Gastrocnemius medialis (tissue), 4 donors: ENCODE results near the gene PTPN3. TPM values are rescaled to one million over a fixed set of nuclear protein-coding genes. Genes with fewer than 3 reads are reported as not detected.

Experiments
- ATAC-seq, 2 donors: fragments of 150-250 bp; one replicate each; pipeline ENCODE4 v1.9.1; 2016
- DNase-seq, 2 donors: peaks; one replicate each; pipeline ENCODE4 v3.0.0-alpha.2; 2019
- H3K27ac ChIP-seq, 4 donors: fragments of 200-600 bp; sonication (generic); 1 replicate in 1 of 4; 2 replicates in 3 of 4; pipeline ENCODE4 v1.5.1; 2016 to 2018; ENCODE audit warnings: mild to moderate bottlenecking in 2 of 4, moderate library complexity in 1 of 4
- H3K27me3 ChIP-seq, 3 donors: fragments of 200-600 bp; sonication (generic) in 2 of 3; 1 replicate in 1 of 3; 2 replicates in 2 of 3; pipeline versions ENCODE4 v1.5.1 to v1.6.0; 2016 to 2019; ENCODE audit warnings: mild to moderate bottlenecking in 1 of 3, moderate library complexity in 1 of 3
- H3K36me3 ChIP-seq, 2 donors: fragments of 200-600 bp; sonication (generic) in 1 of 2; one replicate each; pipeline ENCODE4 v1.5.1; 2017 to 2018
- H3K4me1 ChIP-seq, 2 donors: fragments of 200-600 bp; sonication (generic) in 1 of 2; one replicate each; pipeline ENCODE4 v1.5.1; 2016 to 2017; ENCODE audit warnings: mild to moderate bottlenecking in 2 of 2
- H3K4me3 ChIP-seq, 4 donors: fragments of 200-600 bp; sonication (generic) in 3 of 4; 1 replicate in 1 of 4; 2 replicates in 3 of 4; pipeline ENCODE4 v1.5.1; 2016 to 2019; ENCODE audit warnings: mild to moderate bottlenecking in 2 of 4
- H3K9me3 ChIP-seq, 3 donors: fragments of 200-600 bp; sonication (generic) in 2 of 3; 1 replicate in 1 of 3; 2 replicates in 2 of 3; pipeline ENCODE4 v1.5.1; 2016 to 2019
- CTCF ChIP-seq, 5 experiments: fragments of 450-650 bp in 3 of 5; fragments of 200-600 bp in 2 of 5; sonication (generic) in 2 of 5; IDR thresholded peaks in 4 of 5; conservative IDR thresholded peaks in 1 of 5; 1 replicate in 4 of 5; 2 replicates in 1 of 5; pipeline ENCODE4 v1.5.1; 2016 to 2019; ENCODE audit warnings: antibody characterized with exemption in 5 of 5, mild to moderate bottlenecking in 3 of 5, moderate library complexity in 3 of 5
- POLR2A ChIP-seq, 2 donors: fragments of 450-650 bp; IDR thresholded peaks; one replicate each; pipeline ENCODE4 v1.6.1; 2017; ENCODE audit warnings: antibody characterized with exemption in 2 of 2, mild to moderate bottlenecking in 2 of 2, moderate library complexity in 2 of 2
- in situ Hi-C, 4 donors: fragments of 200-750 bp; cut with MboI; loops; one replicate each; pipeline versions ENCODE4 v1.15.0 to v1.8.0; 2017; ENCODE audit warnings: low sequenced_read_pairs in 4 of 4
- intact Hi-C: fragments of 100-400 bp; cut with DNase I; formaldehyde crosslinking; loops from one replicate; pipeline ENCODE4 v1.15.1; 2023; ENCODE audit warnings: low total_unique reads
- total RNA-seq, 4 donors: library from RNA; depleted of rRNA; stranded (reverse); fragments of >200 nt; gene quantifications; one replicate each; pipeline versions ENCODE4 v1.1.0 to v1.2.3, GENCODE V29; 2016

PTPN3 gene
- total RNA-seq, 4 donors from 2014 or later: 15.6 to 305 (median 82.2) TPM

- H3K4me1 ChIP-seq: no peaks in the 10 kb centered on the region
- ATAC-seq: no peak
- H3K9me3 ChIP-seq: no peaks in the 10 kb centered on the region
- TF ChIP-seq POLR2A (IDR thresholded peaks at IDR 0.05): no peak
- TF ChIP-seq CTCF (IDR thresholded peaks at IDR 0.05 in 4 of 5, conservative IDR thresholded peaks at IDR 0.05 in 1 of 5): no peak
- intact Hi-C loops (no loop called here), in situ Hi-C loops (no loop called here)
- no peak overlapping the region for H3K27ac ChIP-seq
- no peak for DNase-seq
- H3K36me3 ChIP-seq: no peaks in the 10 kb centered on the region
- no peak overlapping the region for H3K4me3 ChIP-seq
- H3K27me3 ChIP-seq: no peaks in the 10 kb centered on the region
These were observed 142.4 kb downstream of the PTPN3 start for GRCh38 chr9:109355564-109356297.

GRCh38 chr9:109354190-109354589 lies 143.9 kb downstream of the PTPN3 start:
- intact Hi-C loops: no loop called here
- H3K27ac ChIP-seq: no peak overlapping the region
- H3K4me3 ChIP-seq: no peak overlapping the region
- ATAC-seq: no peak
- no peaks in the 10 kb centered on the region for H3K9me3 ChIP-seq
- no peaks in the 10 kb centered on the region for H3K36me3 ChIP-seq
- in situ Hi-C loops: no loop called here
- no peaks in the 10 kb centered on the region for H3K4me1 ChIP-seq
- no peak for TF ChIP-seq POLR2A (IDR thresholded peaks at IDR 0.05)
- no peaks in the 10 kb centered on the region for H3K27me3 ChIP-seq
- no peak for DNase-seq

GRCh38 chr9:109351032-109351431 lies 147.1 kb downstream of the PTPN3 start:
- no peak for DNase-seq
- in situ Hi-C loops: no loop called here

GRCh38 chr9:109349421-109349846 lies 148.7 kb downstream of the PTPN3 start:
- DNase-seq (no peak), ATAC-seq (no peak)
- Histone ChIP-seq H3K4me3 (no peak overlapping the region), H3K4me1 (no peaks in the 10 kb centered on the region), H3K27ac (no peak overlapping the region), H3K36me3 (no peaks in the 10 kb centered on the region), H3K27me3 (no peaks in the 10 kb centered on the region), H3K9me3 (no peaks in the 10 kb centered on the region)
- in situ Hi-C loops (no loop called here), intact Hi-C loops (no loop called here)
- TF ChIP-seq CTCF (IDR thresholded peaks at IDR 0.05 in 4 of 5, conservative IDR thresholded peaks at IDR 0.05 in 1 of 5): no peak

More at GRCh38 chr9:109351032-109351431, 147.1 kb downstream of the PTPN3 start:
- TF ChIP-seq POLR2A (IDR thresholded peaks at IDR 0.05): no peak
- no peak for ATAC-seq
- H3K36me3 ChIP-seq: no peaks in the 10 kb centered on the region
- no peaks in the 10 kb centered on the region for H3K9me3 ChIP-seq
- intact Hi-C loops: no loop called here
- no peak overlapping the region for H3K4me3 ChIP-seq
- H3K27ac ChIP-seq: no peak overlapping the region
- no peaks in the 10 kb centered on the region for H3K4me1 ChIP-seq
- H3K27me3 ChIP-seq: no peaks in the 10 kb centered on the region

- Histone ChIP-seq H3K36me3 (no peaks in the 10 kb centered on the region), H3K27me3 (no peaks in the 10 kb centered on the region), H3K9me3 (no peaks in the 10 kb centered on the region), H3K4me3 (no peak overlapping the region), H3K4me1 (no peaks in the 10 kb centered on the region), H3K27ac (no peak overlapping the region)
- ATAC-seq (no peak), DNase-seq (no peak)
- TF ChIP-seq POLR2A (IDR thresholded peaks at IDR 0.05): no peak
- TF ChIP-seq CTCF (IDR thresholded peaks at IDR 0.05 in 4 of 5, conservative IDR thresholded peaks at IDR 0.05 in 1 of 5): no peak
- intact Hi-C loops (no loop called here), in situ Hi-C loops (no loop called here)
These were observed 151.2 kb downstream of the PTPN3 start for GRCh38 chr9:109346904-109347303.

GRCh38 chr9:109344866-109345265 lies 153.2 kb downstream of the PTPN3 start:
- Histone ChIP-seq H3K9me3 (no peaks in the 10 kb centered on the region), H3K27me3 (no peaks in the 10 kb centered on the region), H3K4me3 (no peak overlapping the region), H3K4me1 (no peaks in the 10 kb centered on the region), H3K27ac (no peak overlapping the region), H3K36me3 (no peaks in the 10 kb centered on the region)
- TF ChIP-seq CTCF (IDR thresholded peaks at IDR 0.05 in 4 of 5, conservative IDR thresholded peaks at IDR 0.05 in 1 of 5) (no peak), POLR2A (IDR thresholded peaks at IDR 0.05) (no peak)
- no peak for ATAC-seq
- in situ Hi-C loops: no loop called here
- no peak for DNase-seq
- intact Hi-C loops: no loop called here
